Activated CD4-positive, CD25-positive, alpha-beta regulatory T cell (primary cell): ENCODE measurements around the gene RNU1-4.
"Not testable (repeated sequence)": the region's sequence is repeated elsewhere in the genome, so short reads cannot be mapped to it uniquely, and the experiment has no call there.

Source experiments
- DNase-seq, 4 experiments: peaks; one replicate each; lab custom pipeline; 2025; lab: John Stamatoyannopoulos, UW

Gene RNU1-4

DNA sequence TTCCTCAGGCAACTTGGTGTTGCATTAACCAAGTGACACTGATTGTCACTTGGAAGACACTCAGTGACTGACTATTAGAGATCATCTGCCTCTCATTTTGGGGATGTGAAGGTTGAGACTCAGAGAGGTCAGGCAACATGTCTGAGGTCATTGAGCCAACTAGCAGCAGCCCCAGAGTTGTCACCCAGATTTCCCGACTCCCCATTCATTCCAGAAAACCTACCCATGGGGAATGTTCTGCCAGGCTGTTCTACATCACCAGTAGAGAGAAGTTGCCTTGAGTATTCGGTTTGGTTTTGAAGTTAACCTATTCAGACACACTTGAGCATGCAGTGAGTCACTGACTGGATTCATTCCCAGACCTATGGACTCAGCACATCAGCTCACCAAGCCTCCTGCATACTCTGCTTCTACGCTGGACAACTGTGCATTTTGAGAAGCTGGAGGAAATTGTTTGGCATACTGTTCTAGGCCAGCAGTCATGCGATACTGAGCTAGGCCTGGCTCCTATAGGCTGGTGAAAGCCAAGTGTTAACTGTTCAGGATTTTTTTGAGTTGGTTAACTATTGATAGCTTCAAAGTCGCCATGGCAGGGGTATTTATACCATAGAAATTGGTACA lies 29.9 kb downstream of the RNU1-4 start:
- DNase-seq: not testable (repeated sequence)

DNA sequence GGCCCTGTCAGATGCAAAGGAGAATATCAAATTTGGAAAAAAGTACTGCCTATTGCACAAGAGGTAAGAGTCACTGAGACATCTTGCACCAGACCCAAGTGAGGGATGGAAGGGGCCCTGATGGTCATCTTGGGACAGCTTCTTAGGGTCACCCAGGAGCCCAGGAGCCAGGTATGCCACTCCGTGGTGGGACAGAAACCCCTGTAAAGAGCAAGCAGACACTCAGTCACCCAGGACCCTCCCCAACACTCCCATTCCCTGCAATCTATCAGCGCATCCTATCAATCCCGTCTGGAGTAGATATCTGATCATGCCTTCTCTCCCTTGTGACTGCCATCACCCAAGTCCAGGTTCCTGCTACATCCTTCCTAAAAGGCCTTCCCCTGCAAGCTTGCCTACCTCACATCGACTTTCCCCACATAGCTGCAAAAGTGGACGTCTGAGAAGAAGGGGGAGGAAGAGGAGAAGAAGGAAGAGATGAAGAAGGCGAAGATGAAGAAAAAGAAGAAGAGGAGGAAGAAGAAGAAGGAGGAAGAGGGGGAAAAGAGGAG lies 30.7 kb downstream of the RNU1-4 start:
- not testable (repeated sequence) for DNase-seq

DNA sequence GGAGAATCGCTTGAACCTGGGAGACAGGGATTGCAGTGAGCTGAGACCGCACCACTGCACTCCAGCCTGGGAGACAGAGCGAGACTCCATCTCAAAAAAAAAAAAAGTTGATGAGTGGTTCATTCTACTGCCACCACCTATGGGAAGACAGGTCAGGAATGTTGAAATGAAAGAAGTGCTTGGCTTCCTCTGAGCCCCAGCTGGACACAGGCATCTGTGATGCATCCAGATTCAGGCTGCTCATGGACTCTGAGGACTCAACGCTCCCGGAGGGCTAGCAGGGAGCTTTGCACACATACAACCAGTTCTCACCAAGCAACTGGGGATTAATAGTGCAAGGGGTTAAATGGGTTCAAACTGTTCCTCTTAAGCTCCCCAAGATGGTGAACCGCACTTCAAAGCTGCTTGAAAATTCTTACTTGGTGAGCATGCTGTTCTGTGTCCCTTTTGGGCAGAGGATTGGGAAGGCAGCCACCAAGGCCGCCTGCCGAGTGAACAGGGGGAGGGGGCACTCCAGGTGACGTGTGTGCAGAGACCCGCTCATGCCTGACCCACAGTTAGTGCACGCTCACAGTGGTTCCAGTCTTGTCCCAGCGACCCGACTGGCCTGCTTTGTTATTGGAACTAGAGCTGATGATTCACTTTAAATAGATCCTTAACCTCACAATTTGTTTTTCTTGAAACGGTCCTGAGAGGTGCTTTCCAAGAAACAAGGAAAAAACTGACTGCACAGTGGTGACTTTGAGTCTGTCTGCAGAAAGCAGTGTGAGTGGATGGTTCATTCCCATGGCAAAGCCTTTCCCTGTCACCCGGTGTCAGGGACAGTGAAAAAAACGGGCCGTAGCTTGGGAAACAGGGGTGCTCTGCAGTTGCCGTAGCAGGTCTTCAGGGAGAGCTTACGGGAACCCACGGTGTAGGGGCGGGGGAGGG lies 32.2 kb downstream of the RNU1-4 start:
- DNase-seq: not testable (repeated sequence)

DNA sequence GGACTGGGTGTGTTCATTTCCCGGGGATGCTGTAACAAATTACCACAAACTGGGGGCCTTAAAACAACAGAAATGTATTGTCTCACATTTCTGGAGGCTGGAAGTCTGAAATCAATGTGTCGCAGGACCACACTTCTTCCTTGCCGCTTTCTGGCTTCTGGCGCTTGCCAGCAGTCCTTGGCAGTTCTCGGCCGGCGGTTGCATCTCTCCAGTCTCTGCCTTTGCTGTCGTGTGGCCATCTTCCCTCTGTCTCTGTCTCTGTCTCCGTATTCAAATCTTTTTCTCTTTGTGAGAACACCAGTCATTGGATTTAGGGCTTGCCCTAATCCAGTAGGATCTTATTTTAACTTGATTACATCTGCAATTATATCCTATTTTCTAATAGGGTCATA lies 32.9 kb downstream of the RNU1-4 start:
- not testable (repeated sequence) for DNase-seq

DNA sequence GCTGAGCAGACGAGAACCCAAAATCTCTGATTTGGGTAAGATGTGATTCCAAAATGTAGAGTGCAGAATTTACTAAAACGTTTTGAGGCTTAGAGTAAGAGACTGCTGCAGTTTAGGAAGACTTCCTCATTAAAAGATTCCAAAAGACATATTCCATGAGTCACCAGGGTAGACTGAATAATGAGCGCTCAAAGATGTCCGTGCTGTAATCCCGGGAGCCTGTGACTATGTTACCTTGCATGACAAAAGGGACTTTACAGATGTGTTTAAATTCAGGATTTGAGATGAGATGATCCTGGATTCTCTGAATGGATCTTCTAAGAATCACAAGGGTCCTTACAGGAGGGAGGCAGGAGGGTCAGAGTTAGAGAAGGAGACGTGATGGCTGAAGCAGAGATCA lies 33.4 kb downstream of the RNU1-4 start:
- not testable (repeated sequence) for DNase-seq

DNA sequence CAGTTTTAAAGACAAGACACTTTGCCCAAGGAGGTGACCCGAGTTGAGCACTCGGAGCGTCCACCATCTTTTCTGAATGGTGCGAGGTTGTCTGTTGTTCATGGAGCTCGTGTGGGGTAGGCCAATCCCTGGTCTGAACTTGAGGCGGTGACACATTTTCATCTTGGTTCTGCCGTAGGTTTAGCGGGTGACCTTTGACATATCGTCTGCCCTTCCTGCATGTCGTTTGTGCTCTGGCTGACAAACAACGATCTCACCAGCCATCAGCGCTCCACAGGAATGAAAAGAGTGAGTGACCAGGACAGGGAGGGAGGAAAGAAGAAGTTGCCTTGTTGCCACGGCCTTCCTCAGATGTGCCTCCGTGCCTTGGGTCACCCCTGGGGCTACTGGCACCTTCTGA lies 34.5 kb downstream of the RNU1-4 start:
- not testable (repeated sequence) for DNase-seq

DNA sequence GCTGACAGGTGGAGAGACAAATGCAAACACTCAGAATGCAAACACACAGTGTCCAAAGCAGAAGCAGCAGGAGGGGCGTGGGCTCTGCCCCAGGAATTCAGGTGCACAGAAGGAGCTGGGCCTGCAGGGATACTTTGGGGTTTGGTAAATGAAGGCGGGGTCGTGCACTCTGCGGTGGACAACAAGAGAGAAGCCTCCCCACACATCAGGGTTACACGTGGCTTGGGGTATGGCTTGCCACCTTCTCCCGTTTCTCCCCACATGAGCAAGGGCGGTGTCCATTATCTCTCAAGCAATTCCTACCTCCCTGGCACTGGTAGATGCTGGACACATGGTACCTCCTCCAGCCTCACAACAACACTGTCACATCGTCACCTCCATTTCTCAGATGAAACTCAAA lies 35.0 kb downstream of the RNU1-4 start:
- DNase-seq: not testable (repeated sequence)

DNA sequence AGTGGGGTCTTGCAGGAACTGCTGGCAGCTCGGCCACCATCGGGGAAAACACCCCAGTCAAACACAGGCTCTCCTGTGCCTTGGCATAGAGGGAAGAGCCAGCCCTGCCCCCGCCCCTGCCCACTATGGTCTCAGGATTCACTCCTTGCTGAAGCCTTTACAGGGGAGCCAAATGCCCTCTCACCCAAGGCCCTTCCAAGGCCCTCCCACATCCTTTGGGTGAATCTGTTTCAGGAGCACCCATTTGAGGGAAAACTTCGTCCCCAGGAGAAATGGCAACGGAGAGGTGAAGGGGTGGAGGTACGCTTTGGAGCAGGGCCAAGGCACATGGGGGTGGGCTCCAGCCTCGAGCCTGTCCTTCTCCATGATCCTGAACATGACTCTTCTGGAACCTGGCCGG lies 35.9 kb downstream of the RNU1-4 start:
- not testable (repeated sequence) for DNase-seq

DNA sequence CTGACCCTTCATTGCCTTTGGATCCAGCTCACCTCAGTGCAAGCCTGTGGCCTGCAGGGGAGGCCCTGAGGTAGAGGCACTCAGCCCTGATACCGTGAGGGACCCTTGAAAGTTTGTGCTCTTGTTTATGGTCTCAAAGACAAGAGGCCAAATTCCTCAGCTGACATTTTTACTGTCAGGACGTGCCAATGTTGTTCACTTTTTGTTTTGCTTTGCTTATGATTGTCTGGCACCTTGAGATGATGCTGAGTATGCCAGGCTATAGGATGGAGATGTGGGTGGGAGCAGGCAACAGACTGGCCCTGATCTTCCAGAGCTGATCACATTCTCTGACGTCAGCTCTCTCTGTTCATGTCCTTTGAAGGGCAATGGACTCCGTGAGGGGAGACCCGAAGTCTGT lies 36.5 kb downstream of the RNU1-4 start:
- DNase-seq: not testable (repeated sequence)

DNA sequence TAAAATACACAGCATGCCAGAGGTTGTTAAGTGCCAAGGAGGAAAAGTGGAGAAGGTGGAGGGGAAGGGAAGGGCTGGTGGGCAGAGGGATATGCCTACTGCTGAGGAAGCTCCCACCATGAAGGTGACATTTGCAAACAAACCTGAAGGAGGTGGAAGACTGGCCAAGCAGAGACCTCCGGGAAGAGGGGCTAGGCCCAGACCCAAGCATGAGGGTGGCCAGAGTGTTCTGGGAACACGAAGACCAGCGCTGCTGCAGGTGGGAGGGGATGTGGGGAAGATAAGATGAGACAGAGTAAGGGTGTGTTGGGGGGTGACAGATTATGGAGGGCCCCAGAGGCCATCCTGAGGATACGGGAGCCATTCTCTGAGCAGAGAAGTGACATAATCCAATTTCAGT lies 37.5 kb downstream of the RNU1-4 start:
- not testable (repeated sequence) for DNase-seq

DNA sequence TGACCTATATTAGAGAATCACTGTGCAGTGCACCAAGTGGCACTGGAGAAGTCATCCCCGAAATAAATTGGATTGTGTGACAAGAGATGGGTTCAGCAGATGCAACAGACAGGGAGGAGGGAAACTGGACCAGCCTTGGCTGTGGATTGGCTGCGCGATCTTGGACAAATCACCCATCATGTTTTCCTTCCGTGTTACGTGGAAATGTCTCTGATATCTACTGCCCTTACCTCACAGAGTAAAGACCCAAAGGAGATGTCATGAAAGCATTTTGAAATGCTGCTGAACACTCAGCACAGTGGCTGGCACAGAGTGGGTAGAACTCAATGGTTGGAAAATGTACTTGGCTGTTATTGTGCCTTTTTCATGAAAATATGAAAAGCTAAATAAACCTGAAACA lies 39.2 kb downstream of the RNU1-4 start:
- DNase-seq: not testable (repeated sequence)

DNA sequence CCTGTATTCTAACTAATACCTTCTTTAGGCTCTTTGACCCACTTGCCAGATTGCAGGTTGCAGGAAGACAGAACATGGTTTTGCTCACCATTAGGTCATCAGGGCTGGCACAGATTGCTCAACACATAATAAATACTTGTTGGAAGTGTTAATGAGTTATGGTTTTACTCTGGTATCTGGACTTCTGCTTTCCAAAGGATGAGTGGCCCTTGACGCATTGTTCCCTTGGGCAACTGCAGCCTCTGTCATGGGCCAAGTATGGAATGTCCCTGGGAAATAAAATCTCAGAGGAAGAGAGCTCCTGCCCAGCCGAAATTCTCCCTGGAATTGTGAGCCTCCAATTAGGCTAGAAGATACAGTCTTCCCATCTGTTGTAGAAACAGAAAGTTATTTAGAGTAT lies 40.7 kb downstream of the RNU1-4 start:
- DNase-seq: not testable (repeated sequence)

DNA sequence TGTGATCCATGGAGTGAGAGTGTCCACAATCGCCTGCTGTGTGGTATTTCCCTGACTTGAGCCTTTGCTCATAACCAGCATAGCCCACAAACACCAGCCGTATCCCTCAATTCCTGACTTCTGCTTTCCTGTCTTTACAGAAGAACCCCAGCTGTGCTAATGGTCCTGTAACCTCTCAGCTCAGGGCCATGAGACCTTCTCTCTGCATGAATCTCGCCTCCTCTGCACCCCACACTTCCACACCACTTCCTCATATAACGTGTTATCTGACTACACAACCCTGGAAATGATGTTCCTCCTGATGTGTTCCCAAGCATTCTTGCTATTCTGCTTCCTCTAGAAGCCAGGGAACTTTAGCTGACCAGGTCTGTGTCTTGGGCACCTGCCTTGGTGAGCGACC lies 41.3 kb downstream of the RNU1-4 start:
- DNase-seq: not testable (repeated sequence)

DNA sequence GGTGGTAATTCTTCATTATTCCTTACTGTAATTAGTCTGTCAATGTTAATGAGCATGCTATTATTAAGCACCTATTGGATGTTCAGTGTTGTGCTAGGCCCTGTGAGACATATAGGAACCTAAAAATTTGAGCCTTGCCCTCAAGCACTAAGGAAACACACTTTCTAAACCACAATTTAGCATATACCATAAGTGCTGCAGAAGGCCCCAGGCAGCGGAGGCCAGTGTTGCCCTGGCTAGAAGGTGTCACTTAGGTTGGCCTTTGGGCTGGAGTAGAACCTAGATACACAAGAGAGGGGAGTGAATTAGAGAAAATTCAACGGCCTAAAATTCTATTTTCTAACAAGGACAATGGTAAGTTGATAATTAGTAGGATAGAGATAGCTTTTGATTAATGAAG lies 44.6 kb downstream of the RNU1-4 start:
- DNase-seq: not testable (repeated sequence)

DNA sequence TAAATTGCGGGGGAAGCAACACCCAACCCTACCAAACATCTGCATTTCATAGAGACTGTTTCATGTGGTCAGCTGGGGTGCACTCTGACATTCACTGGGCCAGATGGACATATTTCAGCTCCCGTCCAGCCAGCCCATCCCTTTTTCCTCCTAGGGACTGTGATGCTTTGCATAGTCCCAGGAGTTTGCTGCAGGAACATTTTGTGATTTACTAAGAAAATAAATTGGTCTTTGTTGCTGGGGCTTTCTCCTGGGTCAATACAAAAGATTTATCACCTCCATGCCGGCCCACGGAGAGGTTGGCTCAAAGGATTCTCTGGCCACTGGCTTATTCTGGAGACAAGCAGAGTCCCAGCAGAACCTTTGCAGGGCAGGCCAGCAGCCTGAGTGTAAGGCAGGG lies 46.0 kb downstream of the RNU1-4 start:
- DNase-seq: not testable (repeated sequence)

DNA sequence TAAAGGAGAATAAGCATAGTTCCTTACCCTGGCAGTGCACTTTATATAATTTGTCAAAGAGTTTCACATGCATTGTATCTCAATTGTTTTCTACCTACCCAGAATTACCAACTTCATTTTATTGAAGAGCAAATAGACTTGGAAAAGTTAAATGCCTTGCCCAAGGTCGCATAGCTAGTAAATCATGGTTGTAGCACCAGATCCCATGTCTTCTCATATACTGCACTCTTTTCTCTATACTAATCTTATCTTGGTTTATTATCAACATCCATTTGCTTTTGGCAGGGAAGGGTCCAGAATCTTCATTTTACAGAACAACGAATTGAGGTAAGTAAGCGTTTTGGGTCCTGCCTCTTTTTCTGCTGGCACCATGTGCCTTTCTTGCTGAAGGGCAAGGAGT lies 46.9 kb downstream of the RNU1-4 start:
- DNase-seq: not testable (repeated sequence)

DNA sequence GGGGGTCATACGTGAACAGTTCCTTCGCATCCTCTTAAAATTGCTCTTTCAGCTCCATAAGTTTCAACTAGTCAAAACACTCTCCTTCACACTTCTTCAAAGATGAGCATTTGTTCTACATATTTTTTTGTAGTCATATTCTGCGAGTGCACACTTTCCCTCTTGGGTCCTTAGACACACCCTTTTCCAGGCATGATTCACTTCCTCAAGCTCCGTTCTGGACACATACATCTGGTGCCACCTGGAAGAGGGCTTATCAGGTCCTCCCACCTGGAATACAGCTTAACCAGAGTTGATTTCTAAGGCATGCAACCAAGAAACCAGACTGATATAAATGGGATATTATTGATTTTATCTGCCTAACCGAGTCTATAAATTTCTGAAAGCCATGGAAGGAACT lies 47.4 kb downstream of the RNU1-4 start:
- not testable (repeated sequence) for DNase-seq
